Gastroesophageal sphincter (tissue), 3 donors: ENCODE measurements around the gene PSMG1.

Source experiments
- EP300 ChIP-seq: sonication (generic); formaldehyde crosslinking; IDR thresholded peaks from one replicate; pipeline ENCODE4 v1.6.1; 2017; ENCODE audit warnings: antibody characterized with exemption, mild to moderate bottlenecking
- POLR2A ChIP-seq, 2 donors: fragments of 450-650 bp; IDR thresholded peaks; one replicate each; pipeline ENCODE4 v1.6.1; 2017; ENCODE audit warnings: antibody characterized with exemption in 2 of 2, mild to moderate bottlenecking in 2 of 2, moderate library complexity in 1 of 2
- TF ChIP-seq, protein P1 (sequence below), 4 experiments: fragments of 200-600 bp in 2 of 4; fragments of 450-650 bp in 2 of 4; sonication (generic) in 1 of 4; IDR thresholded peaks; one replicate each; pipeline ENCODE4 v1.5.1; 2017 to 2019; ENCODE audit warnings: antibody characterized with exemption in 4 of 4, mild to moderate bottlenecking in 2 of 4, moderate library complexity in 2 of 4

DNA sequence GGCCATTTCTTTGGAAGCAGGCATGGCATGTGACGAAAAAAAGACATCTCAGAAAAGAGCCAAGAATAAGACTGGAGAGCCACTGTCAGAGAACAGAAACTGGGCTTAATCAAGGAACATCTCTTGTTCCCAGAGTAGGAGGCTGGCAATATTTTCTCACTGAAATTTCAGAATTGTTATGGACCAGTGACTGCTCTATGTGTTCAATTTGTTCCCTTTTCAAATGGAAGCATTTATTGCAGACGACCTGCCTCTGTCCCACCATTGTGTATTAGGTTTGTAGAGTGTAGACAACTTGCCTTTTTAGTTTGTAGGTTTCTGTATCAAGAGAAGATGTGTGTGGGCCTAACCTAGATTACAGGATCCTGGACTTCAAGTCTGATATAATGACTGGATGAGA is 18.7 kb downstream of the PSMG1 start:
- TF ChIP-seq EP300 (no peak), POLR2A (IDR thresholded peaks at IDR 0.05) (no peak)
- TF ChIP-seq, protein P1, sequence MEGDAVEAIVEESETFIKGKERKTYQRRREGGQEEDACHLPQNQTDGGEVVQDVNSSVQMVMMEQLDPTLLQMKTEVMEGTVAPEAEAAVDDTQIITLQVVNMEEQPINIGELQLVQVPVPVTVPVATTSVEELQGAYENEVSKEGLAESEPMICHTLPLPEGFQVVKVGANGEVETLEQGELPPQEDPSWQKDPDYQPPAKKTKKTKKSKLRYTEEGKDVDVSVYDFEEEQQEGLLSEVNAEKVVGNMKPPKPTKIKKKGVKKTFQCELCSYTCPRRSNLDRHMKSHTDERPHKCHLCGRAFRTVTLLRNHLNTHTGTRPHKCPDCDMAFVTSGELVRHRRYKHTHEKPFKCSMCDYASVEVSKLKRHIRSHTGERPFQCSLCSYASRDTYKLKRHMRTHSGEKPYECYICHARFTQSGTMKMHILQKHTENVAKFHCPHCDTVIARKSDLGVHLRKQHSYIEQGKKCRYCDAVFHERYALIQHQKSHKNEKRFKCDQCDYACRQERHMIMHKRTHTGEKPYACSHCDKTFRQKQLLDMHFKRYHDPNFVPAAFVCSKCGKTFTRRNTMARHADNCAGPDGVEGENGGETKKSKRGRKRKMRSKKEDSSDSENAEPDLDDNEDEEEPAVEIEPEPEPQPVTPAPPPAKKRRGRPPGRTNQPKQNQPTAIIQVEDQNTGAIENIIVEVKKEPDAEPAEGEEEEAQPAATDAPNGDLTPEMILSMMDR (IDR thresholded peaks at IDR 0.05) = no peak
